ENCODE data around the gene PITX1.

PITX1 gene

GRCh38 chr5:135040333-135041144 lies 6.5 kb upstream of the PITX1 start:
- DNase-seq = no peak

GRCh38 chr5:135040034-135040332 lies 6.0 kb upstream of the PITX1 start:
- DNase-seq = no peak

GRCh38 chr5:135039271-135040033 lies 5.4 kb upstream of the PITX1 start:
- DNase-seq = no peak

- no peak for DNase-seq
Measured at GRCh38 chr5:135038813-135039270, 4.8 kb upstream of the PITX1 start.

GRCh38 chr5:135038205-135038812 lies 4.3 kb upstream of the PITX1 start:
- DNase-seq = no peak

GRCh38 chr5:135037519-135038204 lies 3.6 kb upstream of the PITX1 start:
- DNase-seq = no peak

GRCh38 chr5:135036405-135036804 lies 2.4 kb upstream of the PITX1 start:
- no peak for DNase-seq

GRCh38 chr5:135035678-135036030 lies 1.6 kb upstream of the PITX1 start:
- DNase-seq = no peak

- no peak for DNase-seq
Measured at GRCh38 chr5:135034963-135035677, 1.1 kb upstream of the PITX1 start.

GRCh38 chr5:135034236-135034962 lies 371 bp upstream of the PITX1 start:
- peak; percentile 37 for DNase-seq

- DNase-seq = peak; percentile 27
Measured at GRCh38 chr5:135032999-135033861, 798 bp downstream of the PITX1 start.

GRCh38 chr5:135032695-135032998 lies 1.4 kb downstream of the PITX1 start:
- peak; percentile 14 for DNase-seq

- DNase-seq = peak; percentile 27
Measured at GRCh38 chr5:135031813-135032694, 2.0 kb downstream of the PITX1 start.

- no peak for DNase-seq
Measured at GRCh38 chr5:135030956-135031812, 2.8 kb downstream of the PITX1 start.

- DNase-seq = no peak
Measured at GRCh38 chr5:135030123-135030955, 3.7 kb downstream of the PITX1 start.

GRCh38 chr5:135029477-135030122 lies 4.4 kb downstream of the PITX1 start:
- peak; percentile 17 for DNase-seq

- DNase-seq = no peak
Measured at GRCh38 chr5:135028791-135029476, 5.1 kb downstream of the PITX1 start.
